Stimulated activated CD4-positive, alpha-beta T cell treated with anti-CD3 and anti-CD28 coated beads, Interleukin-2, amount 100 ng/mL, for 48 hours (primary cell): ENCODE results near the gene IL1R2.
"Not testable (repeated sequence)": the region's sequence is repeated elsewhere in the genome, so short reads cannot be mapped to it uniquely, and the experiment has no call there.

ENCODE experiments used
- DNase-seq, 2 donors: peaks; one replicate each; pipeline ENCODE4 v3.0.0-alpha.2; 2020

Gene IL1R2

GRCh38 chr2:102063487-102063911 lies 71.7 kb downstream of the IL1R2 start:
- DNase-seq: no peak

DNA sequence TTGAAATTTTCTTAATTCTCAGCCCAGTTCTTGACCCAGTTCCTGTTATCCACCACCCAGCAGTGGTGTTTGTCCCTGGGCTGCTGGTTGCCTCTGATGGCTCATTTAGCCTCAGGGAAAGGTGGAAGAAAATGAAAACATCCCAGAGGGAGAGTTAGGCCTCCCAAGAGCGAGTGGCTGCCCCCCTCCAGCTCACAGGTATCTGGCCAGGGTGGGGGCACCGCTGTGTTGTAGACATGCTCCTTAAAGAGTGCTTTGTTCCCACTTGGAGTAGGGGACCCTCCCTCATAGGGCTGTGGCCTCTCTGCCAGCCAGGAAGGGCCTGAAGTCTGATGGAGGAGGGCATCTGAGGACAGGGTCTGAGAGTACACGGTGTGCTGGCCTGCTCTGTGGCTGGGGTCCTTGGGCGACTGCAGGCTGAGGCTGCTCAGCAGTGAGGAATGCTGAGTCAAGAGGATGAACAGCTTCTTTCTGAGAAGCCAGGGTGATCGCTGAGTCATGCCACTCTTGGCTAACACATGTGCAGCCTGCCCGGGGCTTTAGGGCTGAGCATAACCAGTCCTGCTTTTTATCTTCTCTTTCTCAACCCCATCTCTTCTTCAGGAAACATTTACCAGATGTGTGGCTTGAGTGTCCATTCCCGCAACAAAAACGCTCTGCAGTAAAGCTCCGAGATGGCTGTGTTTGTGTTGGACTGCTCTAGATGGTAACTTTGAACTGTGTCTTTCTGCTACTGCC lies 72.3 kb downstream of the IL1R2 start:
- DNase-seq: peak; percentile 23 to 31

GRCh38 chr2:102064679-102065674 lies 73.2 kb downstream of the IL1R2 start:
- DNase-seq: no peak

DNA sequence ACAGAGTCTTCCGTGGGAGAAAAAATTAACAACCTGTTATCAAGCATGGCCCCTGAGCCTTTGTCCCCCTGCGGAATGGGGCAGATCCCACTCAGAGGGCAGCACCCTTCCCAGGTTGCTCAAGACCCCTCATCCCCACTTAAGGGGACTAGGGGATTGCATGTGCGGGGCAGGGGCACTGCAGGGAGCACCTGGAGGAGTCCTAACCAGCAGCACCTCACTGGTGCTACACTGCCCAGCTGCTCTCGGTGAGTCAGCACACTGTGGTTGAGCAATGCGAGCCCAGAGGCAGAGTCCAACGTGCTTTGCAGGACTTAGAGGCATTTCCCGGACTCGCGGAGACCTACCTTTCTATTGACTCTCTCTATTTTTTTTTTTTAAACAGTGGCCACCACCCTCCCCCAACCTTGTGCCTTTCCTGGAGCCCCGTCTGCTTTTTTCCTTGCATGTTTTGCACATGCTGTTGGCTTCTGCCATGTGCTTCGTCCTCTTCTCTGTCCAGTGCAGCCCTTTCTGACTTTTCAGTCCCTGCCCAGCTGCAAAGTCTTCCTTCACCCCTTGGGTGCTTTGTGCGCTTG lies 74.0 kb downstream of the IL1R2 start:
- DNase-seq: no peak

DNA sequence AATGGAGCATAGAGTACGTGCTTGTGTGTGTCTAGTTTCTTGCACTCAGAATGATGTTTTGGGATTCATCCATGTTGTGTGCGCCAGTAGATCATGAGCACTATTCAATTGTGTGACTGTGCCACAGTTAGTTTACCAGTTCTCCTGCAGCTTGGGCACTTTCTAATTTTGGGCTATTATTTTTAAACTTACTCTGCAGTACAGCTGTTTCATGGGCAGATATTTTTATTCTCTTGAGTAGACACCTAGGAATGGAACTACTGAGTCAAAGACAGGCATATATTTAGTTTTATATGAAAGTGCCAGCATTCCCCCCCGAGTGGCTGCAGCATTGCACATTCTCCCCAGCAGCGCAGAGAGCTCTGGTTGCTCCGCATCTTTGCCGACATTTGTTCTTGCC lies 74.8 kb downstream of the IL1R2 start:
- DNase-seq: no peak

- not testable (repeated sequence) for DNase-seq
Measured at GRCh38 chr2:102068126-102068525, 76.4 kb downstream of the IL1R2 start.

DNA sequence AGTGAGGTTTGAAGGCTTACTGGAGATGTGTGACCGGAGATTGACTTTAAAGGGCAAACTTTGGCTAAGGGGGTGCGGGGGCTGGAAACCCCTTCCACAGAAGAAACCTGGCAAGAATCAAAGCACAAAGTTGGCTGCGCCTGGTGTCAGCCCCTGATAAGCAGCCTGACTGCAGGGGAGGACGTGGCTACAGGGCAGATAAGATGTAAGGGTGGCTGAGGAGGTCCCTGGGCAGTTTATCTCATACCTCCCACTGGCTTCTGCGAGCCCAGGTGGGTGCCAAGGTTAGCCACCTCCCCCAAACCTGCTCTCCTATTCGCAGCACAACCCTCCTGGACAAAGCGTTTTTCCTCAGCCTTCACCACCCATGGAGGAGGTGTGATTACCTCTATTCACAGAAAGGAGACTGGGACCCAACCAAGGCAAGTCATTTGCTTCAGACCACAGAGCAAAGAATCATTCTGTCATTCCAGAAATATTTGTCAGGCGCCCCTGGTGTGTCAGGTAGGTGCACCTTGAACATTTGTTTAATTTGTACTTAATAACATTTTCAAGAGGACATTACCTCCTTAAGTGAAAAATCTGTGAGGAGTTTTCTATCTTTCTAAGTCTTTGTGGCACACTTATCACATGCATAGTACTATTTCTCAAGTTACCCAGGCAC lies 77.7 kb downstream of the IL1R2 start:
- DNase-seq: no peak

DNA sequence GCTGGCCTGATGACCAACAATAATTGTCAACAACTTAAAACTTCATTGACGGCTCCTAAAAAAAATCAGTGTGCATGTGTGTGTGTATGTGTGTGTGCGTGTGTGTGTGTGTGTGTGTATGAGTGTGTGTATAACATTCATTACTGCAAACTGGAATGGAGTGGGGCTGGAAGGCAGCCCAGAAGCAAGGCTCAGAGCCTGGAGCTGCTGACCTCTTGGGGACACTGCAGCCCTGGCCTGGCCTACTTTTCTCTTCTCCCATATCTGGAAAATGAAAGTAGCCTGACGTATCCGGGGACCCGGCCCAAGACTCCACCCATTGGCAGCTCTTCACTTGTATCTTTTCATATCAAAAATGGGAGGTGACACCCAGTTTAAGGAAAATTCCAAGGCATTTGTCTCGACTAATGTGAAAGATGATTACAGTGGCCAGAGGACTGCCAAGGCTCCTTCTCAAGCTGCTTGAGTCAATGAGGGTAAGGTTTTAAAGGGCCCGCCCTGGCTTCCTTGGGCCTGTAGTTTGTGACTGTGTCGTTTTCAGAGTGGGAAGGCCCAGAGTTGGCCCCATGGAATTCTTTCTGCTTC lies 78.4 kb downstream of the IL1R2 start:
- DNase-seq: no peak

GRCh38 chr2:102072741-102073140 lies 81.0 kb downstream of the IL1R2 start:
- DNase-seq: no peak

DNA sequence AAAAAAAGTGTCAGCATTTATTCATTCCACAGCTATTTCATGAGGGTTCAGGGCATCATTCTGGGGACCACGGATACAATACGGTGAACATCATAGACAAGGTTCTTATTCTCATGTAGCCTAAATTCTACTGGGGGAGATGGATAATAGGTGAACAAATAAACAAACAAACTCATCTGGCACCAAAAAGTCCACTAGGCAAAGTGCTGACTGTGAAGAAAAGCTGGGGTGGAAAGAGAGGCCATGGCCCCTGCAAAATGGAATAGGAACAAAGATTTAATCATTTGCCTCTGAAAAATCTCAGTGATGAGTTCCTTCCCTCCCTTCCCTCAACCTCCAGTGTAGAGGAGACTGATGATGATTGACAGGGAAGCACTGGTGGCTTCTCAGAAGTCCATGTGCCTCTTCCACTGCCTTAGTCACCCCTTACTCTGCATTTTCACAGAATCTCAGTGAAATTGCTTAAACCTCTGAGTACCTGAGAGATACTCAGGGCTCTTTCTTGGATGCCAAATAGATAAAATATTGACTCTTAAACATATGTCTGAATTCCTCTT lies 81.5 kb downstream of the IL1R2 start:
- DNase-seq: no peak

GRCh38 chr2:102074152-102074783 lies 82.5 kb downstream of the IL1R2 start:
- no peak for DNase-seq

- no peak for DNase-seq
Measured at GRCh38 chr2:102075479-102075878, 83.7 kb downstream of the IL1R2 start.

DNA sequence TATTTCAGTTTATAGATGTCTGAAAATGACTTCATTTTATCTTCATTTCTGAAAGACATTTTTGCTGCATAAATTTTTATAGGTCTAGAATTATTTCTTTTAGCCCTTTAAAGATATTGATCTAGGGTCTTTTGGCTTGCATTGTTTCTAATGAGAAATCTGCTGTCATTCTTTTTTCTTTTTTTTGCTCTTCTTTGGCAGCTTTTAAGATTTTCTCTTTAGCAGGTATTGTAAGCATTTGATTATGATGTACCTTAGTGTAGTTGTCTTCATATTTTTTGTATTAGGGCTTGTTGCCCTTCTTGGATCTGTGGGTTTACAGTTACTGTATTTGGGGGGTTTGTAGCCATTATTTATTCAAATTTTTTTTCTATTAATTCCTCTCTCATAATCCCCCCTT lies 84.8 kb downstream of the IL1R2 start:
- DNase-seq: no peak
